HCT116 (cell line): ENCODE measurements around the gene CELF2. TPM values are rescaled to one million over a fixed set of nuclear protein-coding genes. Genes with fewer than 3 reads are reported as not detected.

ENCODE experiments used
- ATAC-seq: fragments of 200-7000 bp; cut with Tn5 transposase; 2 replicates; pipeline ENCODE4 v1.9.1; 2020; ENCODE audit warnings: mild to moderate bottlenecking, moderate library complexity
- Bru-seq: library from RNA; stranded (reverse); fragments of 400-500 nt; gene quantifications from one replicate; lab custom pipeline; 2021; lab: Mats Ljungman, UMichigan
- BruChase-seq, 2 experiments: library from RNA; stranded (reverse); fragments of 400-500 nt; gene quantifications; one replicate each; lab custom pipeline; 2021; lab: Mats Ljungman, UMichigan
- BruUV-seq: library from RNA; stranded (reverse); fragments of 400-500 nt; replicated peaks from 2 replicates; lab custom pipeline; 2021; lab: Mats Ljungman, UMichigan
- CTCF ChIA-PET: fragments of 300-600 bp; sonication (Branson Sonifier 250); formaldehyde crosslinking; loops from one replicate; lab custom pipeline; 2021; ENCODE audit warnings: antibody characterized with exemption; lab: Charles Lee
- POLR2A ChIA-PET: fragments of 300-600, 350-600 bp; sonication (Branson Sonifier 250); formaldehyde crosslinking; loops from one replicate; lab custom pipeline; 2021; ENCODE audit warnings: antibody characterized with exemption; lab: Charles Lee
- RAD21 ChIA-PET, 2 experiments: fragments of 300-600 bp; sonication (Branson Sonifier 250); formaldehyde crosslinking; loops; one replicate each; lab custom pipeline; 2023; ENCODE audit warnings: low total read pairs in 2 of 2; ENCODE audit not compliant: uncharacterized antibody in 2 of 2, unreplicated experiment in 2 of 2, low non-redundant PET in 1 of 2; lab: Charles Lee
- DNase-seq: peaks from one replicate; pipeline ENCODE4 v3.0.0-alpha.2; 2010; ENCODE audit warnings: low read depth, low spot score
- H2AFZ ChIP-seq: fragments of 200-600 bp; shearing (Covaris generic), sonication (generic); 2 replicates; pipeline ENCODE4 v1.6.1; 2017; ENCODE audit warnings: low read depth, mixed run types, mixed read lengths, antibody characterized with exemption, low read length; ENCODE audit not compliant: poor library complexity, severe bottlenecking
- H3K27ac ChIP-seq: 2 replicates; pipeline ENCODE4 v1.5.1; 2012; ENCODE audit warnings: low read depth, low read length
- H3K27me3 ChIP-seq: fragments of 200-600 bp; sonication (generic); 2 replicates; pipeline ENCODE4 v1.6.1; 2016; ENCODE audit warnings: mixed run types, low read length, mixed read lengths; ENCODE audit not compliant: insufficient read depth
- H3K36me3 ChIP-seq, 2 experiments: fragments of 200-500 bp in 1 of 2; fragments of 200-600 bp in 1 of 2; sonication (Bioruptor generic) in 1 of 2; sonication (generic) in 1 of 2; 2 replicates each; pipeline versions ENCODE4 v1.5.1 to v1.6.1; 2014 to 2016; ENCODE audit warnings: low read length in 2 of 2, inconsistent platforms in 1 of 2, mixed read lengths in 1 of 2, mixed run types in 1 of 2; ENCODE audit not compliant: insufficient read depth in 2 of 2, control insufficient read depth in 1 of 2
- H3K4me1 ChIP-seq, 2 experiments: fragments of 200-600 bp in 1 of 2; sonication (generic) in 1 of 2; 2 replicates each; pipeline versions ENCODE4 v1.5.1 to v1.6.1; 2012 to 2017; ENCODE audit warnings: low read length in 2 of 2, inconsistent platforms in 1 of 2, mild to moderate bottlenecking in 1 of 2, mixed read lengths in 1 of 2, mixed run types in 1 of 2, moderate library complexity in 1 of 2; ENCODE audit not compliant: insufficient read depth in 2 of 2, control insufficient read depth in 1 of 2
- H3K4me2 ChIP-seq: fragments of 200-600 bp; sonication (generic); 2 replicates; pipeline ENCODE4 v1.6.1; 2017; ENCODE audit warnings: mixed run types, low read length, mixed read lengths
- H3K4me3 ChIP-seq, 2 experiments: fragments of 200-600 bp in 1 of 2; sonication (generic) in 1 of 2; replicated peaks in 1 of 2; 2 replicates each; pipeline ENCODE4 v1.5.1; 2011 to 2016; ENCODE audit warnings: low read length in 2 of 2, control low read depth in 1 of 2, low read depth in 1 of 2, mild to moderate bottlenecking in 1 of 2, mixed read lengths in 1 of 2, mixed run types in 1 of 2
- H3K79me2 ChIP-seq: fragments of 200-600 bp; sonication (generic); 2 replicates; pipeline ENCODE4 v1.6.1; 2017; ENCODE audit warnings: mild to moderate bottlenecking, mixed run types, low read length, moderate library complexity, mixed read lengths; ENCODE audit not compliant: insufficient read depth
- H3K9ac ChIP-seq: fragments of 200-600 bp; sonication (generic); 2 replicates; pipeline ENCODE4 v1.6.1; 2016; ENCODE audit warnings: low read length, mixed read lengths
- H3K9me2 ChIP-seq: fragments of 200-600 bp; sonication (generic), shearing (Covaris generic); 2 replicates; pipeline ENCODE4 v1.6.1; 2017; ENCODE audit warnings: mixed run types, mild to moderate bottlenecking, moderate library complexity; ENCODE audit not compliant: insufficient read depth
- H3K9me3 ChIP-seq, 2 experiments: fragments of 200-500 bp in 1 of 2; fragments of 200-600 bp in 1 of 2; sonication (Bioruptor generic) in 1 of 2; sonication (generic) in 1 of 2; 2 replicates each; pipeline ENCODE4 v1.6.1; 2014 to 2017; ENCODE audit warnings: low read length in 2 of 2, mixed read lengths in 2 of 2, inconsistent platforms in 1 of 2, low read depth in 1 of 2, mild to moderate bottlenecking in 1 of 2, mixed run types in 1 of 2, moderate library complexity in 1 of 2; ENCODE audit not compliant: control insufficient read depth in 1 of 2, insufficient read depth in 1 of 2
- H4K20me1 ChIP-seq: fragments of 200-600 bp; sonication (generic), shearing (Covaris generic); 2 replicates; pipeline ENCODE4 v1.6.1; 2017; ENCODE audit warnings: mixed run types, mild to moderate bottlenecking, moderate library complexity; ENCODE audit not compliant: insufficient read depth
- CBX3 ChIP-seq: IDR thresholded peaks from 2 replicates; pipeline ENCODE4 v1.6.1; 2012; ENCODE audit warnings: low read depth
- CEBPB ChIP-seq: IDR thresholded peaks from 2 replicates; pipeline ENCODE4 v1.6.1; 2012; ENCODE audit warnings: low read depth
- EZH2phosphoT487 ChIP-seq: fragments of 200-600 bp; IDR thresholded peaks from 2 replicates; pipeline ENCODE4 v1.6.1; 2018; ENCODE audit warnings: antibody characterized with exemption, borderline replicate concordance
- FOSL1 ChIP-seq: IDR thresholded peaks from 2 replicates; pipeline ENCODE4 v1.6.1; 2012; ENCODE audit warnings: low read depth
- JUND ChIP-seq: IDR thresholded peaks from 2 replicates; pipeline ENCODE4 v1.6.1; 2012
- TCF7L2 ChIP-seq: IDR thresholded peaks from 2 replicates; pipeline ENCODE4 v1.7.0; 2011; ENCODE audit warnings: borderline replicate concordance, inconsistent platforms; ENCODE audit not compliant: insufficient read depth, insufficient read length; ENCODE audit errors: extremely low read depth
- ZNF274 ChIP-seq: fragments of 200-500 bp; sonication (Bioruptor generic); IDR thresholded peaks from 2 replicates; pipeline ENCODE4 v1.6.1; 2014; ENCODE audit warnings: mild to moderate bottlenecking, low read depth, low read length, inconsistent platforms
- intact Hi-C: fragments of 100-400 bp; cut with micrococcal nuclease; formaldehyde crosslinking; loops from 2 replicates; pipeline ENCODE4 v1.10.0; 2022
- long read RNA-seq: library from polyadenylated mRNA; unstranded; transcript quantifications from one replicate; pipeline ENCODE4 v2.0.0, GENCODE V29; 2021; ENCODE audit not compliant: unreplicated experiment
- polyA plus RNA-seq: library from polyadenylated mRNA; unstranded; fragments of >200 nt; gene quantifications from 2 replicates; pipeline ENCODE4 v1.2.1, GENCODE V29; 2012; ENCODE audit warnings: missing spikeins
- total RNA-seq: library from RNA; stranded (reverse); gene quantifications from one replicate; pipeline ENCODE4 v1.2.1, GENCODE V29; 2021; ENCODE audit not compliant: unreplicated experiment
- TF ChIP-seq, protein P1 (sequence below): IDR thresholded peaks from 2 replicates; pipeline ENCODE4 v1.6.1; 2011; ENCODE audit warnings: mild to moderate bottlenecking, low read length, moderate library complexity; ENCODE audit not compliant: insufficient replicate concordance; ENCODE audit errors: extremely low read depth
- TF ChIP-seq, protein P2 (sequence below): IDR thresholded peaks from 2 replicates; pipeline ENCODE4 v1.6.1; 2012; ENCODE audit warnings: low read depth
- TF ChIP-seq, protein P3 (sequence below): IDR thresholded peaks from 2 replicates; pipeline ENCODE4 v1.6.1; 2012
- TF ChIP-seq, protein P4 (sequence below), 3 experiments: fragments of 200-600 bp in 1 of 3; sonication (generic) in 1 of 3; IDR thresholded peaks in 2 of 3; conservative IDR thresholded peaks in 1 of 3; 2 replicates each; pipeline ENCODE4 v1.5.1; 2012 to 2017; ENCODE audit warnings: low read depth in 2 of 3, low read length in 2 of 3, antibody characterized with exemption in 1 of 3, borderline replicate concordance in 1 of 3, control low read depth in 1 of 3, mild to moderate bottlenecking in 1 of 3, mixed read lengths in 1 of 3, mixed run types in 1 of 3, moderate library complexity in 1 of 3; ENCODE audit not compliant: insufficient read depth in 1 of 3
- TF ChIP-seq, protein P5 (sequence below): IDR thresholded peaks from 2 replicates; pipeline ENCODE4 v1.6.1; 2012

CELF2 gene
- total RNA-seq, result 0.66 TPM
- polyA plus RNA-seq, result 0.01 TPM in 1 of 2 replicates, not detected in the other
- percentile 3 among the genes with signal in this experiment for Bru-seq, nascent RNA
- BruChase-seq, experiment 1, labeled RNA remaining after a 6-hour chase, result percentile 2 among the genes with signal in this experiment
- percentile 2 among the genes with signal in this experiment for BruChase-seq, experiment 2, labeled RNA remaining after a 2-hour chase
- long read RNA-seq, result 0 reads

DNA sequence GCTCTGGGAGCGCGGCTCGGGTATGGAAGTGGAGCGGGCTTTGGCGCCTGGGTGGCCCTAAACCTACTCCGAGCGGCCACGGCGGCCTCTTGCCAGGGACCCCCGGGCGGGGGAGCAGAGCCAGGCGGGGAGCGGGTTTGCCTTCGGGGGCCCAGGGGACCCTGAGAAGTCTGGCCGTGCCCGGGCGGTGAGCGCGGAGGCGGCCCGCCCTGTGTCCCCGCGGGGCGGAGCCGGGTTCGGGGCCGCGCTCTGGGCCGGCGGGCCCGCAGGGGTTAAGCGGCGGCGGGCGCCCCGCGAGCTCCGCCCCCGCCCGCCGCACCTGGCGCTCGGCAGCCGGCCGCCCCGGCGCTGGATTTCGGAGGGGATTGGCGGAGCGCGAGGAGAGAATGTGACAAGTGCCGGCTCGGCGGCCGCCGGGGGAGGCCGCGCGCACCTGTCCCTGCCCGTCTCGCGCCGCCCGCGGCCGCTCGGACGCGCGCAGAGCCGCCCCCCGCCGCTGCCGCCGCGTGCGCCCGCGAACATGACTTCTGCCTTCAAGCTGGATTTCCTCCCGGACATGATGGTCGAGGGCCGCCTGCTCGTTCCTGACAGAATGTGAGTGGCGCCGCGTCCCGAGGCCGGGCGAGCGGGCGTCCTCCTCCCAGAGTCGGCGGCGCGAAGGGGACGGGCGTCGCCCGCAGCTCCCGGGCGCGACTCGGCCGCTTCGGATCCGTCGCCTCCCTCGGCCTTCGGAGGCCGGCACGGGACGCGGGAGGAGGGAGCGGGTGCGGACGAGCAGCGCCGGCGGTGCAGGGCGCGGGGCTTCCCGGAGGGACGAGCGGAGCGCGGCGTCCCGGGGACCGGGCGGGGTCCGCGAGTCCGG lies at the start of gene CELF2:
TSS of gene CELF2 (plus strand) at position 303 of the 862 bp plus-strand sequence. CDS start at position 521, 218 bp downstream.
- H3K9ac ChIP-seq, result no peak within 1 kb of the TSS

More for the DNA sequence above, at the start of gene CELF2:
- H3K27ac ChIP-seq, result no peak within 1 kb of the TSS
- ChIA-PET RAD21 (no interaction called here), POLR2A (no interaction called here), CTCF (no interaction called here)
- no peaks in the 10 kb centered on the region for H3K79me2 ChIP-seq
- no peaks in the 10 kb centered on the region for H3K4me1 ChIP-seq
- ATAC-seq, result no peak
- H3K36me3 ChIP-seq, result no peaks in the 10 kb centered on the region
- H3K4me3 ChIP-seq, result no peak within 1 kb of the TSS
- H4K20me1 ChIP-seq, result no peaks in the 10 kb centered on the region
- DNase-seq, result no peak
- peaks cover 0 to 5% of the 10 kb centered on the region in 2 experiments; a peak in 1 of 4 replicates for H3K9me3 ChIP-seq
- intact Hi-C loops, result no loop called here
- BruUV-seq, result no TSS peak
- no peak for TF ChIP-seq CBX3
- no peak for TF ChIP-seq ZNF274
- TF ChIP-seq, protein P1, sequence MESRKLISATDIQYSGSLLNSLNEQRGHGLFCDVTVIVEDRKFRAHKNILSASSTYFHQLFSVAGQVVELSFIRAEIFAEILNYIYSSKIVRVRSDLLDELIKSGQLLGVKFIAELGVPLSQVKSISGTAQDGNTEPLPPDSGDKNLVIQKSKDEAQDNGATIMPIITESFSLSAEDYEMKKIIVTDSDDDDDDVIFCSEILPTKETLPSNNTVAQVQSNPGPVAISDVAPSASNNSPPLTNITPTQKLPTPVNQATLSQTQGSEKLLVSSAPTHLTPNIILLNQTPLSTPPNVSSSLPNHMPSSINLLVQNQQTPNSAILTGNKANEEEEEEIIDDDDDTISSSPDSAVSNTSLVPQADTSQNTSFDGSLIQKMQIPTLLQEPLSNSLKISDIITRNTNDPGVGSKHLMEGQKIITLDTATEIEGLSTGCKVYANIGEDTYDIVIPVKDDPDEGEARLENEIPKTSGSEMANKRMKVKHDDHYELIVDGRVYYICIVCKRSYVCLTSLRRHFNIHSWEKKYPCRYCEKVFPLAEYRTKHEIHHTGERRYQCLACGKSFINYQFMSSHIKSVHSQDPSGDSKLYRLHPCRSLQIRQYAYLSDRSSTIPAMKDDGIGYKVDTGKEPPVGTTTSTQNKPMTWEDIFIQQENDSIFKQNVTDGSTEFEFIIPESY, result no peak
- TF ChIP-seq, protein P2, sequence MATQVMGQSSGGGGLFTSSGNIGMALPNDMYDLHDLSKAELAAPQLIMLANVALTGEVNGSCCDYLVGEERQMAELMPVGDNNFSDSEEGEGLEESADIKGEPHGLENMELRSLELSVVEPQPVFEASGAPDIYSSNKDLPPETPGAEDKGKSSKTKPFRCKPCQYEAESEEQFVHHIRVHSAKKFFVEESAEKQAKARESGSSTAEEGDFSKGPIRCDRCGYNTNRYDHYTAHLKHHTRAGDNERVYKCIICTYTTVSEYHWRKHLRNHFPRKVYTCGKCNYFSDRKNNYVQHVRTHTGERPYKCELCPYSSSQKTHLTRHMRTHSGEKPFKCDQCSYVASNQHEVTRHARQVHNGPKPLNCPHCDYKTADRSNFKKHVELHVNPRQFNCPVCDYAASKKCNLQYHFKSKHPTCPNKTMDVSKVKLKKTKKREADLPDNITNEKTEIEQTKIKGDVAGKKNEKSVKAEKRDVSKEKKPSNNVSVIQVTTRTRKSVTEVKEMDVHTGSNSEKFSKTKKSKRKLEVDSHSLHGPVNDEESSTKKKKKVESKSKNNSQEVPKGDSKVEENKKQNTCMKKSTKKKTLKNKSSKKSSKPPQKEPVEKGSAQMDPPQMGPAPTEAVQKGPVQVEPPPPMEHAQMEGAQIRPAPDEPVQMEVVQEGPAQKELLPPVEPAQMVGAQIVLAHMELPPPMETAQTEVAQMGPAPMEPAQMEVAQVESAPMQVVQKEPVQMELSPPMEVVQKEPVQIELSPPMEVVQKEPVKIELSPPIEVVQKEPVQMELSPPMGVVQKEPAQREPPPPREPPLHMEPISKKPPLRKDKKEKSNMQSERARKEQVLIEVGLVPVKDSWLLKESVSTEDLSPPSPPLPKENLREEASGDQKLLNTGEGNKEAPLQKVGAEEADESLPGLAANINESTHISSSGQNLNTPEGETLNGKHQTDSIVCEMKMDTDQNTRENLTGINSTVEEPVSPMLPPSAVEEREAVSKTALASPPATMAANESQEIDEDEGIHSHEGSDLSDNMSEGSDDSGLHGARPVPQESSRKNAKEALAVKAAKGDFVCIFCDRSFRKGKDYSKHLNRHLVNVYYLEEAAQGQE, result no peak
- no peak for TF ChIP-seq FOSL1
- TF ChIP-seq TCF7L2, result no peak
- TF ChIP-seq CEBPB, result no peak
- TF ChIP-seq, protein P3, sequence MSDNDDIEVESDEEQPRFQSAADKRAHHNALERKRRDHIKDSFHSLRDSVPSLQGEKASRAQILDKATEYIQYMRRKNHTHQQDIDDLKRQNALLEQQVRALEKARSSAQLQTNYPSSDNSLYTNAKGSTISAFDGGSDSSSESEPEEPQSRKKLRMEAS, result no peak
- no peak for TF ChIP-seq JUND
- TF ChIP-seq, protein P4, sequence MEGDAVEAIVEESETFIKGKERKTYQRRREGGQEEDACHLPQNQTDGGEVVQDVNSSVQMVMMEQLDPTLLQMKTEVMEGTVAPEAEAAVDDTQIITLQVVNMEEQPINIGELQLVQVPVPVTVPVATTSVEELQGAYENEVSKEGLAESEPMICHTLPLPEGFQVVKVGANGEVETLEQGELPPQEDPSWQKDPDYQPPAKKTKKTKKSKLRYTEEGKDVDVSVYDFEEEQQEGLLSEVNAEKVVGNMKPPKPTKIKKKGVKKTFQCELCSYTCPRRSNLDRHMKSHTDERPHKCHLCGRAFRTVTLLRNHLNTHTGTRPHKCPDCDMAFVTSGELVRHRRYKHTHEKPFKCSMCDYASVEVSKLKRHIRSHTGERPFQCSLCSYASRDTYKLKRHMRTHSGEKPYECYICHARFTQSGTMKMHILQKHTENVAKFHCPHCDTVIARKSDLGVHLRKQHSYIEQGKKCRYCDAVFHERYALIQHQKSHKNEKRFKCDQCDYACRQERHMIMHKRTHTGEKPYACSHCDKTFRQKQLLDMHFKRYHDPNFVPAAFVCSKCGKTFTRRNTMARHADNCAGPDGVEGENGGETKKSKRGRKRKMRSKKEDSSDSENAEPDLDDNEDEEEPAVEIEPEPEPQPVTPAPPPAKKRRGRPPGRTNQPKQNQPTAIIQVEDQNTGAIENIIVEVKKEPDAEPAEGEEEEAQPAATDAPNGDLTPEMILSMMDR (IDR thresholded peaks at IDR 0.05 in 2 of 3, conservative IDR thresholded peaks at IDR 0.05 in 1 of 3; ENCODE audit: borderline replicate concordance in 1 of 3, insufficient read depth in 1 of 3, low read depth in 2 of 3, low read length in 2 of 3), result no peak
- TF ChIP-seq, protein P5, sequence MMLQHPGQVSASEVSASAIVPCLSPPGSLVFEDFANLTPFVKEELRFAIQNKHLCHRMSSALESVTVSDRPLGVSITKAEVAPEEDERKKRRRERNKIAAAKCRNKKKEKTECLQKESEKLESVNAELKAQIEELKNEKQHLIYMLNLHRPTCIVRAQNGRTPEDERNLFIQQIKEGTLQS, result no peak
- TF ChIP-seq EZH2phosphoT487, result no peak
- no peaks in the 10 kb centered on the region for H3K9me2 ChIP-seq
- H3K27me3 ChIP-seq, result no peaks in the 10 kb centered on the region
- no peak within 1 kb of the TSS for H2AFZ ChIP-seq
- no peak within 1 kb of the TSS for H3K4me2 ChIP-seq
